Testis (tissue), 2 donors: ENCODE measurements around the gene PTPRN2.

ENCODE experiments used
- POLR2A ChIP-seq: fragments of 450-650 bp; IDR thresholded peaks from one replicate; pipeline ENCODE4 v1.6.1; 2017; ENCODE audit warnings: antibody characterized with exemption, mild to moderate bottlenecking, moderate library complexity
- TF ChIP-seq, protein P1 (sequence below), 3 experiments: fragments of 450-650 bp in 2 of 3; fragments of 200-600 bp in 1 of 3; sonication (generic) in 1 of 3; IDR thresholded peaks; one replicate each; pipeline ENCODE4 v1.5.1; 2016 to 2019; ENCODE audit warnings: antibody characterized with exemption in 3 of 3, mild to moderate bottlenecking in 2 of 3, moderate library complexity in 1 of 3

DNA sequence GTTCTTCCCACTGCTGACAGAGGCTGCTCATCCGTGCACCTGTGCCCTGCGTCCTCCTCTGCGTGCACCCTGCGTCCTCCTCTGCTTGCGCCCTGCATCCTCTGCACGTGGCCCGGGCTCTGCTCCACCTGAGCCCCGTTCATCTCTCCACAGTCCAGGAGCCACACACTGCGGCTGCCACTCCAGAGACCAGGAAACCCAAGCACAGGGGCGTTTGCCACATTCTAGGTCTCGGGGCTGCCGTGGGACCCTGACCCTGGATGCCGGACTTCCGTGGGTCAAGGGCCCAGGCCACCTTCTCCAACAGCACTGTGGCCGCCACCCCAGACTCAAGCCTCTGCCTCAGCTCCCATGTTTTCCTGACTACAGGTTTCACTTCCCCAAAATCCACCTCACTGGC is 460.4 kb downstream of the PTPRN2 start:
- TF ChIP-seq, protein P1, sequence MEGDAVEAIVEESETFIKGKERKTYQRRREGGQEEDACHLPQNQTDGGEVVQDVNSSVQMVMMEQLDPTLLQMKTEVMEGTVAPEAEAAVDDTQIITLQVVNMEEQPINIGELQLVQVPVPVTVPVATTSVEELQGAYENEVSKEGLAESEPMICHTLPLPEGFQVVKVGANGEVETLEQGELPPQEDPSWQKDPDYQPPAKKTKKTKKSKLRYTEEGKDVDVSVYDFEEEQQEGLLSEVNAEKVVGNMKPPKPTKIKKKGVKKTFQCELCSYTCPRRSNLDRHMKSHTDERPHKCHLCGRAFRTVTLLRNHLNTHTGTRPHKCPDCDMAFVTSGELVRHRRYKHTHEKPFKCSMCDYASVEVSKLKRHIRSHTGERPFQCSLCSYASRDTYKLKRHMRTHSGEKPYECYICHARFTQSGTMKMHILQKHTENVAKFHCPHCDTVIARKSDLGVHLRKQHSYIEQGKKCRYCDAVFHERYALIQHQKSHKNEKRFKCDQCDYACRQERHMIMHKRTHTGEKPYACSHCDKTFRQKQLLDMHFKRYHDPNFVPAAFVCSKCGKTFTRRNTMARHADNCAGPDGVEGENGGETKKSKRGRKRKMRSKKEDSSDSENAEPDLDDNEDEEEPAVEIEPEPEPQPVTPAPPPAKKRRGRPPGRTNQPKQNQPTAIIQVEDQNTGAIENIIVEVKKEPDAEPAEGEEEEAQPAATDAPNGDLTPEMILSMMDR (IDR thresholded peaks at IDR 0.05) = no peak
- TF ChIP-seq POLR2A = no peak
